ENCODE measurements around the gene CDKN1A. TPM values are rescaled to one million over a fixed set of nuclear protein-coding genes. Genes with fewer than 3 reads are reported as not detected.

CDKN1A gene
- total and polyA plus RNA-seq, 10 of the 15 experiments (the other 5 are each of a cell fraction or from before 2014, with no cell fraction given): 25.2 to 637 (median 216) TPM

DNA sequence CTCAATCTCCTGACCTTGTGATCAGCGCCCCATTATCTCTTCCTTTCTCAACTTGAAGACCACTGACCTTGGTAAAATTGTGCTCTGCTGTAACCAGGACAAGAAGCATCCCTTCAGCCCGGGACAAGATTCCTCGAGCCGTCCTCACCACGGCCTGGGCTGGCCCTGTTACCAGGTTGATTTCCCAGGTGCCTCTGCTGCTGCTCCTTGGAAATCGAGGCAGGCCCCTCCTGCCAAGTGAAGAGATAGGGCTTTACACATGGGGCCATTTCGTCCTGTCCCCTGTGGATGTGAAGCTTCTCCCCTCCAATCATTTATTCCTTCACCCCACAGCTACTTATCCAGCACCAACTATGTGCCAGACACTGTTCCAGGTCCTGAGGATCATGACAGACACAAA lies 40.6 kb downstream of the CDKN1A start:
- in situ Hi-C loops (cut with MboI): no loop called here
- ChIA-PET POLR2A (interaction anchor here (1.0 to 1.9 kb wide), 3 partner anchors 27 to 36 kb away, joined by 3 to 4 read pairs (median 4); no protein-coding TSS in a partner anchor), CTCF (interaction anchor here (1.3 to 3.5 kb wide), 6 partner anchors 12 to 331 kb away, joined by 3 to 14 read pairs (median 6); no protein-coding TSS in a partner anchor), RAD21 (ENCODE audit: unreplicated experiment) (interaction anchor here (1.4 to 3.6 kb wide), 3 partner anchors 35 to 42 kb away, joined by 3 to 14 read pairs (median 11); no protein-coding TSS in a partner anchor), SMC1A (ENCODE audit: uncharacterized antibody, unreplicated experiment) (interaction anchor here (1.3 to 2.0 kb wide), 5 partner anchors 8 to 104 kb away, joined by 3 to 8 read pairs (median 6); no protein-coding TSS in a partner anchor)
- Histone ChIP-seq H3K9me3 (replicated peaks; ENCODE audit: control insufficient read depth, insufficient read depth, low read length) (no peaks in the 10 kb centered on the region), H2AFZ (ENCODE audit: control insufficient read depth, low read depth, low read length) (no peak overlapping the region), H3K9ac (ENCODE audit: control insufficient read depth, insufficient read depth, low read length) (no peak overlapping the region), H4K20me1 (ENCODE audit: control insufficient read depth, insufficient read depth) (no peaks in the 10 kb centered on the region), H3K4me3 (no peak overlapping the region), H3K4me2 (ENCODE audit: control insufficient read depth, insufficient read depth) (no peak overlapping the region), H3K36me3 (ENCODE audit: control insufficient read depth in 2 of 2, insufficient read depth in 2 of 2, low read length in 1 of 2) (no peaks in the 10 kb centered on the region), H3K79me2 (ENCODE audit: control insufficient read depth, insufficient read depth, low read length) (no peaks in the 10 kb centered on the region), H3K27me3 (replicated peaks in 1 of 2; ENCODE audit: control insufficient read depth in 2 of 2, insufficient read depth in 2 of 2, low read length in 1 of 2) (no peaks in the 10 kb centered on the region), H3K4me1 (ENCODE audit: control insufficient read depth, insufficient read depth, low read length) (peaks cover 12% of the 10 kb centered on the region), H3K27ac (ENCODE audit: control insufficient read depth, insufficient read depth) (no peak overlapping the region)
- FAIRE-seq (no peak), DNase-seq (ENCODE audit: low read depth, low spot score) (no peak), ATAC-seq (no peak)
- no TSS peak for BruUV-seq (replicated peaks)
- no peak for TF ChIP-seq REST (IDR thresholded peaks at IDR 0.05; ENCODE audit: low read depth, low read length)
- TF ChIP-seq FOS (IDR thresholded peaks at IDR 0.05; ENCODE audit: borderline replicate concordance, extremely low read depth, insufficient read length): no peak
- intact Hi-C loops (cut with micrococcal nuclease; ENCODE audit: unreplicated experiment): no loop called here
- 63% methylated on average over 7 of the region's 7 CpGs for WGBS (ENCODE audit: insufficient coverage, insufficient replicate concordance, low lambda C conversion rate, missing lambda C conversion rate)
